A549 treated with AZD9567 at 1 μM for 4 hours (cell line): ENCODE results near the gene ADAM19. TPM values are rescaled to one million over a fixed set of nuclear protein-coding genes. Genes with fewer than 3 reads are reported as not detected.

Source experiments
- total RNA-seq: library from RNA; stranded (reverse); fragments of 200-300 nt; extraction: Qiagen RNA extraction; gene quantifications from 5 replicates; pipeline ENCODE4 v1.2.3, GENCODE V29; 2022; ENCODE audit not compliant: insufficient read depth

The ADAM19 gene
- 9.2 to 14.5 TPM (median 10.3 TPM) in 5 replicates for total RNA-seq

GRCh38 chr5:157575381-157576020 lies at the start of gene ADAM19:
ADAM19 (minus strand) TSS chr5:157575775; CDS start chr5:157575696, 79 bp downstream.

GRCh38 chr5:157459715-157460599 lies 115.6 kb downstream of the ADAM19 start, which contains the start of gene NIPAL4:
NIPAL4 (plus strand) TSS chr5:157460213; CDS start chr5:157460321, 108 bp downstream.

Other genes starting within 250 kb of the ADAM19 start
- gene NIPAL4, start 115.6 kb downstream of the ADAM19 start, total RNA-seq: 7.4 to 12.0 TPM (median 8.6 TPM) in 5 replicates
- 0.05 to 0.08 TPM (median 0.07 TPM) in 3 of 5 replicates, not detected in the others for gene SOX30, start 76.7 kb upstream of the ADAM19 start, total RNA-seq
- not detected in 5 replicates for gene C5orf52, start 95.8 kb upstream of the ADAM19 start, total RNA-seq
- gene THG1L, start 155.6 kb upstream of the ADAM19 start, total RNA-seq: 25.4 to 41.7 TPM (median 28.0 TPM) in 5 replicates
- gene LSM11, start 167.9 kb upstream of the ADAM19 start, total RNA-seq: 2.4 to 3.2 TPM (median 3.0 TPM) in 5 replicates